ENCODE results near the gene ST6GALNAC6. TPM values are rescaled to one million over a fixed set of nuclear protein-coding genes. Genes with fewer than 3 reads are reported as not detected.

The ST6GALNAC6 gene
- polyA plus RNA-seq, 1 donor from 2014 or later = 38.9 TPM

GRCh38 chr9:127898433-127899127 is 823 bp downstream of the ST6GALNAC6 start:
- H3K4me3 Mint-ChIP-seq = peak overlapping the region; percentile 85 to 94 (median 92)
- peaks cover 15% of the 10 kb centered on the region for H3K36me3 Mint-ChIP-seq
- H3K4me1 Mint-ChIP-seq = peaks cover 14 to 34% (median 26%) of the 10 kb centered on the region in 3 donors
- no peaks in the 10 kb centered on the region for H3K9me3 Mint-ChIP-seq
- H3K27ac Mint-ChIP-seq = peak overlapping the region; percentile 63 to 89 (median 86)
- no peaks in the 10 kb centered on the region for H3K27me3 Mint-ChIP-seq

- Mint-ChIP-seq H3K4me3 (peak overlapping the region in 3 of 4 donors; percentile 25 to 89 (median 55)), H3K9me3 (peaks cover 0 to 2% (median 0%) of the 10 kb centered on the region in 3 donors), H3K27ac (peak overlapping the region in 2 of 3 donors; percentile 45 to 67), H3K36me3 (peaks cover 22% of the 10 kb centered on the region), H3K4me1 (peaks cover 8 to 29% (median 20%) of the 10 kb centered on the region in 3 donors), H3K27me3 (no peaks in the 10 kb centered on the region)
Observed at GRCh38 chr9:127897193-127897692, 2.2 kb downstream of the ST6GALNAC6 start.

- H3K4me3 Mint-ChIP-seq = peak overlapping the region in 1 of 4 donors; percentile 89
- peaks cover 0 to 2% (median 0%) of the 10 kb centered on the region in 3 donors for H3K9me3 Mint-ChIP-seq
- H3K4me1 Mint-ChIP-seq = peaks cover 8 to 23% (median 14%) of the 10 kb centered on the region in 3 donors
Observed at GRCh38 chr9:127896395-127897192, 2.8 kb downstream of the ST6GALNAC6 start.

GRCh38 chr9:127895811-127896210 is 3.6 kb downstream of the ST6GALNAC6 start:
- peaks cover 23% of the 10 kb centered on the region for H3K36me3 Mint-ChIP-seq
- H3K4me3 Mint-ChIP-seq = peak overlapping the region in 1 of 4 donors; percentile 52
- H3K9me3 Mint-ChIP-seq = peaks cover 0 to 2% (median 0%) of the 10 kb centered on the region in 3 donors
- peaks cover 4 to 17% (median 11%) of the 10 kb centered on the region in 3 donors for H3K4me1 Mint-ChIP-seq
- H3K27me3 Mint-ChIP-seq = no peaks in the 10 kb centered on the region
- H3K27ac Mint-ChIP-seq = no peak overlapping the region

More at GRCh38 chr9:127896395-127897192, 2.8 kb downstream of the ST6GALNAC6 start:
- Mint-ChIP-seq H3K27me3 (no peaks in the 10 kb centered on the region), H3K27ac (peak overlapping the region in 1 of 3 donors; percentile 67), H3K36me3 (peaks cover 22% of the 10 kb centered on the region)

GRCh38 chr9:127893392-127893791 is 6.0 kb downstream of the ST6GALNAC6 start:
- Mint-ChIP-seq H3K27me3 (no peaks in the 10 kb centered on the region), H3K36me3 (peaks cover 23% of the 10 kb centered on the region), H3K9me3 (peaks cover 0 to 2% (median 0%) of the 10 kb centered on the region in 3 donors), H3K4me1 (peaks cover under 1 to 15% (median 5%) of the 10 kb centered on the region in 3 donors), H3K4me3 (no peak overlapping the region), H3K27ac (no peak overlapping the region)

GRCh38 chr9:127892831-127893230 is 6.6 kb downstream of the ST6GALNAC6 start:
- Mint-ChIP-seq H3K4me1 (peaks cover 0 to 12% (median 4%) of the 10 kb centered on the region in 3 donors), H3K4me3 (no peak overlapping the region), H3K36me3 (peaks cover 23% of the 10 kb centered on the region), H3K9me3 (peaks cover 0 to 2% (median 0%) of the 10 kb centered on the region in 3 donors), H3K27ac (peak overlapping the region in 1 of 3 donors; percentile 50), H3K27me3 (no peaks in the 10 kb centered on the region)

- Mint-ChIP-seq H3K27ac (no peak overlapping the region), H3K27me3 (no peaks in the 10 kb centered on the region), H3K9me3 (peaks cover 0 to 2% (median 0%) of the 10 kb centered on the region in 3 donors), H3K4me3 (no peak overlapping the region), H3K4me1 (peaks cover 0 to 4% (median 0%) of the 10 kb centered on the region in 3 donors), H3K36me3 (peaks cover 15% of the 10 kb centered on the region)
Observed at GRCh38 chr9:127890053-127890452, 9.3 kb downstream of the ST6GALNAC6 start.

- no peak overlapping the region for H3K27ac Mint-ChIP-seq
Observed at GRCh38 chr9:127887792-127888191, 11.6 kb downstream of the ST6GALNAC6 start.

GRCh38 chr9:127886401-127886972 is 12.9 kb downstream of the ST6GALNAC6 start:
- peaks cover 0 to 4% (median 0%) of the 10 kb centered on the region in 3 donors for H3K4me1 Mint-ChIP-seq
- no peaks in the 10 kb centered on the region for H3K9me3 Mint-ChIP-seq
- H3K27ac Mint-ChIP-seq = peak overlapping the region in 1 of 3 donors; percentile 62
- peak overlapping the region in 1 of 4 donors; percentile 67 for H3K4me3 Mint-ChIP-seq
- H3K36me3 Mint-ChIP-seq = peaks cover under 1% of the 10 kb centered on the region
- H3K27me3 Mint-ChIP-seq = no peaks in the 10 kb centered on the region

More at GRCh38 chr9:127887792-127888191, 11.6 kb downstream of the ST6GALNAC6 start:
- peaks cover 1% of the 10 kb centered on the region for H3K36me3 Mint-ChIP-seq
- H3K27me3 Mint-ChIP-seq = no peaks in the 10 kb centered on the region
- H3K9me3 Mint-ChIP-seq = no peaks in the 10 kb centered on the region
- peak overlapping the region in 1 of 4 donors; percentile 58 for H3K4me3 Mint-ChIP-seq
- H3K4me1 Mint-ChIP-seq = peaks cover 0 to 4% (median 0%) of the 10 kb centered on the region in 3 donors

- H3K4me3 Mint-ChIP-seq = peak overlapping the region in 1 of 4 donors; percentile 67
- no peaks in the 10 kb centered on the region for H3K27me3 Mint-ChIP-seq
- no peak overlapping the region for H3K27ac Mint-ChIP-seq
- H3K36me3 Mint-ChIP-seq = no peaks in the 10 kb centered on the region
- H3K4me1 Mint-ChIP-seq = peaks cover 0 to 4% (median 4%) of the 10 kb centered on the region in 3 donors
- no peaks in the 10 kb centered on the region for H3K9me3 Mint-ChIP-seq
Observed at GRCh38 chr9:127885508-127886281, 13.7 kb downstream of the ST6GALNAC6 start.

GRCh38 chr9:127884976-127885490 is 14.4 kb downstream of the ST6GALNAC6 start:
- Mint-ChIP-seq H3K27ac (no peak overlapping the region), H3K4me1 (peaks cover 2 to 5% (median 4%) of the 10 kb centered on the region in 3 donors), H3K9me3 (no peaks in the 10 kb centered on the region), H3K4me3 (no peak overlapping the region), H3K36me3 (no peaks in the 10 kb centered on the region), H3K27me3 (no peaks in the 10 kb centered on the region)

GRCh38 chr9:127884427-127884911 is 14.9 kb downstream of the ST6GALNAC6 start:
- no peak overlapping the region for H3K4me3 Mint-ChIP-seq
- H3K9me3 Mint-ChIP-seq = no peaks in the 10 kb centered on the region
- peaks cover 3 to 6% (median 4%) of the 10 kb centered on the region in 3 donors for H3K4me1 Mint-ChIP-seq
- no peaks in the 10 kb centered on the region for H3K36me3 Mint-ChIP-seq
- no peaks in the 10 kb centered on the region for H3K27me3 Mint-ChIP-seq
- peak overlapping the region in 1 of 3 donors; percentile 43 for H3K27ac Mint-ChIP-seq

GRCh38 chr9:127883959-127884358 is 15.4 kb downstream of the ST6GALNAC6 start:
- no peaks in the 10 kb centered on the region for H3K9me3 Mint-ChIP-seq
- no peaks in the 10 kb centered on the region for H3K27me3 Mint-ChIP-seq
- peak overlapping the region in 1 of 3 donors; percentile 43 for H3K27ac Mint-ChIP-seq
- H3K36me3 Mint-ChIP-seq = no peaks in the 10 kb centered on the region
- peaks cover 5 to 8% (median 7%) of the 10 kb centered on the region in 3 donors for H3K4me1 Mint-ChIP-seq
- H3K4me3 Mint-ChIP-seq = no peak overlapping the region

All from IgD-negative memory B cell (primary cell).